Measurements from ENCODE around the gene CCBE1.
"Not testable (repeated sequence)": the region's sequence is repeated elsewhere in the genome, so short reads cannot be mapped to it uniquely, and the experiment has no call there.

The CCBE1 gene

DNA sequence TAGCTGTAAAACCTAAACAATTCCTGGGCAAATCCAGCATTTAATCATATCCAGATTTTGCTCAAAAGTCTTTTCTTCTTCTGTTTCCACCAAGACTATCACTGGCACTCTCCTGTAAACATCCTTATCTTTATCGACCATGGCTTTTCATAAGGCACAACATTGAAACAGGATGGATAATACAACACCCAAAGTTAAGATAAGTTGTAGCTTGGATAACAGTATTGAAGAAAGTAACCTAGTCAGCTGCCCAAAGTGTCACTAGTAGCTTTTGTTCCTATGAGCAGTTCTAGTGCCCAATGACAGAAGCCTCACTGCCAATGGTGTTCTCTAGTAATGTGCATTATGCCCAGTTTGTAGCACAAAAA is 22.3 kb downstream of the CCBE1 start:
- Mint-ChIP-seq H3K27ac (no peak overlapping the region), H3K4me1 (no peaks in the 10 kb centered on the region), H3K4me3 (no peak overlapping the region), H3K9me3 (no peaks in the 10 kb centered on the region), H3K36me3 (no peaks in the 10 kb centered on the region), H3K27me3 (no peaks in the 10 kb centered on the region)

DNA sequence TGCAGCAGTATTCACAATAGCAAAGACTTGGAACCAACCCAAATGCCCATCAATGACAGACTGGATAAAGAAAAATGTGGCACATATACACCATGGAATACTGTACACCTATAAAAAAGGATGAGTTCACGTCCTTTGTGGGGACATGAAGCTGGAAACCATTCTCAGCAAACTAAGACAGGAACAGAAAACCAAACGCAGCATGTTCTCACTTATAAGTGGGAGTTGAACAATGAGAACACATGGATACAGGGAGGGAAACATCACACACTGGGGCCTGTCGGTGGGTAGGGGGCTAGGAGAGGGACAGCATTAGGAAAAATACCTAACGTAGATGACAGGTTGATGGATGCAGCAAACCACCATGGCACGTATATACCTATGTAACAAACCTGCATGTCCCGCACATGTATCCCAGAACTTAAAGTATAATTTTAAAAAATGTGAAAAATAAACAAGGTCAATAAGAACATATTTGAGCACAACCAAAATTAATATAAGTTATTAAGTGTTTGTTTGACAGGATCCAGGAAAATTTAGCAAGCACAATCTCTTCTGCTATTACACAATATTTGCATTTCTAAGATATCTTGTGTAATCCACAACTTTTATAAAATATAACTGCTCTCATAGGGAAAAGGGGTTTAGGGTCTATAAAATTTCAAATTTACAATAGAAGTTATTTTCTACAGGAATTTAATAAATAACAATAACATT is 22.9 kb downstream of the CCBE1 start:
- Mint-ChIP-seq H3K4me3 (no peak overlapping the region), H3K27me3 (no peaks in the 10 kb centered on the region), H3K36me3 (no peaks in the 10 kb centered on the region), H3K9me3 (no peaks in the 10 kb centered on the region), H3K4me1 (no peaks in the 10 kb centered on the region), H3K27ac (no peak overlapping the region)

DNA sequence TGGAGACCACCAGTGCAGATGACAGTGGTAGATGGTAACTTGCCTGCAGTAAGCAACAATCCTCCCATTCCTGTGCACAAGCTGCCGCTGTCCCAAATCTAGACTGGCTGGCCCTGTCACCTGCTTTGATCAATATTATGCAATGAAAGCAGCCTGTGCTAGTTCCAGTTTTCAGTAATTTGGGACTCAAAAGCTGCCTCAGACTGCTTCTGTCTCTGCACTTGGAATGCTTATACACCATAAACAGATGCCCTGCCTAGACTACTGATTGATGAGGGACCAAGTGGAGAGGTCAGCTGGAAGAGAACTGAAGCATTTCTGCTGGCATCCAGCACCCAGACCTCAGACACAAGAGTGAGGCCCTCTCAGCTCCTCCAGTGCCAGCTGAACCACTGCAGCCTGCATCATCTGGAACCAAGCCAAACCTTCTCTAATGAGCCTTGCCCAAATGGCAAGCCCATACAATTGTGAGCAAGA is 24.9 kb downstream of the CCBE1 start:
- H3K27ac Mint-ChIP-seq, result no peak overlapping the region
- H3K4me3 Mint-ChIP-seq, result no peak overlapping the region
- no peaks in the 10 kb centered on the region for H3K9me3 Mint-ChIP-seq
- H3K4me1 Mint-ChIP-seq, result no peaks in the 10 kb centered on the region
- no peaks in the 10 kb centered on the region for H3K36me3 Mint-ChIP-seq
- H3K27me3 Mint-ChIP-seq, result no peaks in the 10 kb centered on the region

DNA sequence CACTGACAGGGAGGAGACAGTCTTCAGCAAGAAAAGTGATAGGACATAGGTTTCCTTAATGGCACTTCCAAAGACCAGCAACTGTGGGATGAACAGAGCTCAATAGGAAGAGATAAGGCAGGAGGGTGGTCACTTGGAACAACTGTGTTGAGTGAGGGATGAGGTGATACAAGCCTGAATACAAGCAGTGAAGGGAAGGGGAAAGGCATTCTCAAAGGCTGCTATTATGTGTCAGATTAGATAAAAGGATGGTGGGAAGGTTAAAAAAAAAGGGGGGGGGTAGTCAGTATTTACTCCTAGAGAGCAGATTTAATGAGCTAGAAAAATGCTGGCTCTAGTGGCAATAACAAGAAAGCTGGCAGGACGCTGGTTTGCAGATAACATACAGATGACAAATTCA is 25.7 kb downstream of the CCBE1 start:
- Mint-ChIP-seq H3K36me3 (no peaks in the 10 kb centered on the region), H3K4me1 (no peaks in the 10 kb centered on the region), H3K27me3 (no peaks in the 10 kb centered on the region), H3K27ac (no peak overlapping the region), H3K9me3 (no peaks in the 10 kb centered on the region), H3K4me3 (no peak overlapping the region)

DNA sequence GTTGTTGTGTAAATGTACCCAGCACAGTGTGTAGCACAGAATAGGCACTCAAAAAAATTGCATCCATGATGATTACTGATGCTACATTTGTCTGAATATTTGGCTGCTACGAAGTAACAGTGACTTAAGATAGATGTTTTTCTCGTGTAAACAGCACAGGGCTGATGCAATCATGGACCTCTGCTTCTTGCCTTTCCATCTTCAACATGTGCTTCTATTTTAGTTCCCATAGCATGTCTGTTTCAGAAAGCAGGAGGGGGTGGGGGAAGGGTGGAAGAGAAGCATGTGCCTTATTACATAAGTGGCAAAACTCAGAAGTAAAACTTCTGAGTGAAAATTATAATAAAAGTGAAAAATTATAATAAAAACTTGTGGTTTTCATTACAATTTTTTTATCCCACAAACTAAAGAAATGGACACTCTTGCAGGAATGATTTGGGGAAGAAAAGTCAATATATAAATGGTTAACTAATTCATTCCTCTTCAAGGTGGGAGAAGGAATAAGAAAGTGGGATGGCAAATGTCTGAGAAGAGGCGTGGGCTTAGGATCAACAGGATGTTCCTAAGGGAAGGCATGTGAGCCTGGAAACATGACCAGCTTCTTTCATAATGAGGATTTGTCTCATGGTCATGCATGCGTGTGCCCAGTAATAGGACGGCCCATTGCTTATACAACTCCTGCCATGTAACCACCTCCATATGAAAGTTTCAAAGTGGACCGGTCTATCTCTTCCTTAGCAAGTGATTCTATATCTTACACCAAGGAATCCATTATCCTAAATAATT is 27.2 kb downstream of the CCBE1 start:
- H3K27ac Mint-ChIP-seq, result no peak overlapping the region
- H3K9me3 Mint-ChIP-seq, result no peaks in the 10 kb centered on the region
- no peaks in the 10 kb centered on the region for H3K4me1 Mint-ChIP-seq
- no peak overlapping the region for H3K4me3 Mint-ChIP-seq
- H3K27me3 Mint-ChIP-seq, result no peaks in the 10 kb centered on the region
- H3K36me3 Mint-ChIP-seq, result no peaks in the 10 kb centered on the region

DNA sequence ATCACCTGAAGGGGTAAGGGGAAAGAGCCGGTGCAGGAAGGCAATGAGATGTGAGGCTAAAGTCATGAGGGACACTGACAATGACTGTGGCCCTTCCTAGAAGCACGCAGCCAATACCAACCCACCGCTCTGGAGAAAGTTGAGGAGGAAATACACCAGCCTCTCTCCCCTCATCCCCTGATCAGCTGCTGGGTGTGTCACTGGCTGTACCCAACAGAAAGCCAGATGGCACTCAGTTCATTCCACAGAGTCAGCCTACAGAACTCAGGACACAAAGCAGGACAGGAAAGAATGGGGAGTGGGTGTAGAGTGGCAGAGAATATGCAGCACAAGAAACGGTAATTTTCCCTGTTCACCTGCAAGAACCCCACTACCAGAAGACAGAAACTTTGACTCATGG is 29.7 kb downstream of the CCBE1 start:
- Mint-ChIP-seq H3K27ac (no peak overlapping the region), H3K27me3 (no peaks in the 10 kb centered on the region), H3K4me1 (no peaks in the 10 kb centered on the region), H3K36me3 (no peaks in the 10 kb centered on the region), H3K4me3 (no peak overlapping the region), H3K9me3 (no peaks in the 10 kb centered on the region)

DNA sequence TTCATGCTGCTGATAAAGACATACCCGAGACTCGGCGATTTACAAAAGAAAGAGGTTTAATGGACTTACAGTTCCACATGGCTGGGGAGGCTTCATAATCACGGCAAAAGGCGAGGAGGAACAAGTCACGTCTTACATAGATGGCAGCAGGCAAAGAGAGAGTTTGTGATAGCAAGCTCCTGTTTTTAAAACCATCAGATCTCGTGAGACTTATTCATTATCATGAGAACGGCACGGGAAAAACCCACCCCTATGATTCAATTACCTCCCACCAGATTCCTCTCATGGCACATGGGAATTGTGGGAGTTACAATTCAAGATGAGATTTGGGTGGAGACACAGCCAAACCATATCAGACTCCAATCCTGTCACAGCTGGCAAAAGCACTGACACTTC is 31.2 kb downstream of the CCBE1 start:
- H3K4me1 Mint-ChIP-seq, H3K4me3 Mint-ChIP-seq, H3K9me3 Mint-ChIP-seq, H3K27ac Mint-ChIP-seq, H3K36me3 Mint-ChIP-seq, H3K27me3 Mint-ChIP-seq: not testable (repeated sequence)

DNA sequence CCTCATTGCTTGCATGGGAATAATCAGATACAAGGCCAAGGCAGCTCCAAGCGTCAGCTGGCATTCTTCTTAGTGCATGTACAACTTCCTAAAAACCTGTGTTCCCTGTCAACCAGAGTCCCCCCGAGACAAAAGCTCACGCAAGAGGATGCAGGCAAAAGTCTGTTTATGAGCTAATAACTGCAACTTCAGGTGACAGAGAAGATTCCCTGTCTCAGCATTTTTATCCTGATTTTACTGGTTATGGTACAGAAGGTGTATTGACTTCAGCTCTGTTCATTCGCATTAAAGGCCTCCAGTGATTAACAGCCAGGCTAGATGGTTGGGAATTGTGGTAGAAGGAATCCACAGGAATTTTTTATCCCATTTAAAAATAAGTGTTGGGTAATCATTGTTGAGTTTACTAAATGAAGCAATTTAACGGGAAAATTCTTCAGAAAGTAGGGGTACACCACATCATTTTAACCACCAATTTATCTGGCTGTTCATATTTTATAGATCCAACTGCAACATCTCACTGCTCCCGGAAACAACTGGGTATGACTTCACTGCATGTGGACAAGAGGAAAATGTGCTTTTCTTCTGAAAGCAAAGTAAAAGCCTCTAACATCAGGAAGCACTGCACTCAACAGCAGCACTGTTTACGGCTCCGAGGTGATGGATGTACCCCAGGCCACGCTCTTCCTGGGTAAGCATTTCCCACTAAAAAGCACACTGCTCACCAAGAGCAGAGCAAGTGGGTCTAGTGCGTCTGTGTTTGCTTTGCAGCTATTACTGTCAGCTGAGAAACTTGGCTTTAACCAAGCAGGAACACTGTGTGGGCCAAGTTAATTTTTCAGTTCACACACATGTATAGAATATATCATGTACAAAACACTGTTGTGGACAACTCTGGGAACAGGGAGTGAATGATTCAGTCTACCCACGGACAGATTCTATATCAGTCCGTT is 31.9 kb downstream of the CCBE1 start:
- Mint-ChIP-seq H3K27ac (no peak overlapping the region), H3K4me3 (no peak overlapping the region), H3K4me1 (no peaks in the 10 kb centered on the region), H3K27me3 (no peaks in the 10 kb centered on the region), H3K9me3 (no peaks in the 10 kb centered on the region), H3K36me3 (no peaks in the 10 kb centered on the region)

DNA sequence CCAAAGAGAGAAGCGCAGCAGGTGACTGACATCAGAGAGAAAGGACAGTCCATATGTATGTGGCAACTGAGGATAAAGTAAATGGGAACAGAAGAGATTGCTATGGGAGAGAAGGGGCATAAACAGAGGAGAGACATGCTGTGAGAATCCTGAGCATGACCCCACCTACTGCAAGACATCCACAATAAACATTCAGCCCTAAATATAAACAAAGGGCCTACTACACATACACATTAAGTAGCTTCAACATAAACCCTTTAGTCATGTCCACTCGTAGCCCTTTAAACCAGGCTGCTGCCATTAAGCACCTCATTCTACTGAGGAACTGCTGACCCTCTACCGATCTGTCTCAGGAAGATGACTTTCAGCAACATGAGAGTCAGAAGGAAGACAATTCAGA is 32.9 kb downstream of the CCBE1 start:
- Mint-ChIP-seq H3K4me1 (no peaks in the 10 kb centered on the region), H3K36me3 (no peaks in the 10 kb centered on the region), H3K4me3 (no peak overlapping the region), H3K9me3 (no peaks in the 10 kb centered on the region), H3K27ac (no peak overlapping the region), H3K27me3 (no peaks in the 10 kb centered on the region)

DNA sequence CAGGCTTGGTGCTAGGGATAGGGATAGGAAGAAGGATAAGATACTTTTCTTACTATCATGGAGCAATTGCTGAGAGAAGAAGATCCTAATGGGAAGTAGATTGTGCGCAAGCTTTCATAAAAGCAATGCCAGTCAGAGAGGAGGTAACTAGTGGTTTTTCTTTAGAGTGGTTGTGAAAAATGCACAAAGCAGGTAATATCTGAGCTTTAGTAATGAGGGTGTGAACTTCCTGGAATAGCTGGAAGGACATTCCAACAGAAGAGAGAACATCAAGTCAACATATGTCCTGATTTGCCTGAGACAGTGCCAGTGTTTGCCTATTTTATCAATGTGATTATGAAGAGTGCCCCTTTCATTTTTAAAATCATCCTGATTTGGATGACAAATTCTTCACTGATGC is 34.1 kb downstream of the CCBE1 start:
- Mint-ChIP-seq H3K27me3 (no peaks in the 10 kb centered on the region), H3K27ac (no peak overlapping the region), H3K4me1 (no peaks in the 10 kb centered on the region), H3K4me3 (no peak overlapping the region), H3K36me3 (no peaks in the 10 kb centered on the region), H3K9me3 (no peaks in the 10 kb centered on the region)

DNA sequence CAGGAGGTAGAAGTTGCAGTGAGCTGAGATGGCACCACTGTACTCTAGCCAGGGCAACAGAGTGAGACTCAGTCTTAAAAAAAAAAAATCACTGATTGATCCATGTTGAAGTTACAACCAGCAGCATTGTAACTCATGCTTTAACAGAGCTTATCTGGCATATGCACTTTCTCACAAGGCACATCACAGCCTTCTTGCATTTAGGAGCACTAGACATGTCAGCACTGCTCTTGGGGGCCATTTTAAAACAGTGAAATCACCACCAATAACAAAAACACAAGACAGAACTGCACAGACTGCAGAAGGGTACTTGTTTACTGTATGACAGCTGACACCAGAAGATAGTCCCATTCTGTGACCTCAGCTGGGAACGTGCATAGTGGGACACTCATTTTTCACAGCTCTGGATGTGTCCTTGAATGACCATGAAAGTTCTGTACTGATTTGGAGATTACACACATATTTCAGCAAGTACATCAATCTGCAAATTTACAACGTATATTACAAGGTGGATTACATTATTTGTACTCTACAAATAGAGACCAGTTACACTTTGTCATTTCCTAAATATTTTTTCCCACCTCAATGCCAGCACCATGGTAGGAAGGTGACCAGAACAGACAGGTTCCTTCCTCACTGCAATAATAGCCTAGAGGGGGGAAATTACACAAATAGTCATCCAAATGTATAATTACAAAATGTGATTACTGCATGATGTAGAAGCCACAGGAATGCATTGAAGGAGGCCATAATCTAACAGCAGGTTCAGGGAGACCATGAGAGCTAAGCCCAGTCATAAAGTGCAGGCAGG is 35.1 kb downstream of the CCBE1 start:
- H3K27ac Mint-ChIP-seq, result no peak overlapping the region
- peaks cover under 1% of the 10 kb centered on the region for H3K27me3 Mint-ChIP-seq
- H3K36me3 Mint-ChIP-seq, result no peaks in the 10 kb centered on the region
- H3K4me1 Mint-ChIP-seq, result no peaks in the 10 kb centered on the region
- H3K9me3 Mint-ChIP-seq, result no peaks in the 10 kb centered on the region
- H3K4me3 Mint-ChIP-seq, result no peak overlapping the region

DNA sequence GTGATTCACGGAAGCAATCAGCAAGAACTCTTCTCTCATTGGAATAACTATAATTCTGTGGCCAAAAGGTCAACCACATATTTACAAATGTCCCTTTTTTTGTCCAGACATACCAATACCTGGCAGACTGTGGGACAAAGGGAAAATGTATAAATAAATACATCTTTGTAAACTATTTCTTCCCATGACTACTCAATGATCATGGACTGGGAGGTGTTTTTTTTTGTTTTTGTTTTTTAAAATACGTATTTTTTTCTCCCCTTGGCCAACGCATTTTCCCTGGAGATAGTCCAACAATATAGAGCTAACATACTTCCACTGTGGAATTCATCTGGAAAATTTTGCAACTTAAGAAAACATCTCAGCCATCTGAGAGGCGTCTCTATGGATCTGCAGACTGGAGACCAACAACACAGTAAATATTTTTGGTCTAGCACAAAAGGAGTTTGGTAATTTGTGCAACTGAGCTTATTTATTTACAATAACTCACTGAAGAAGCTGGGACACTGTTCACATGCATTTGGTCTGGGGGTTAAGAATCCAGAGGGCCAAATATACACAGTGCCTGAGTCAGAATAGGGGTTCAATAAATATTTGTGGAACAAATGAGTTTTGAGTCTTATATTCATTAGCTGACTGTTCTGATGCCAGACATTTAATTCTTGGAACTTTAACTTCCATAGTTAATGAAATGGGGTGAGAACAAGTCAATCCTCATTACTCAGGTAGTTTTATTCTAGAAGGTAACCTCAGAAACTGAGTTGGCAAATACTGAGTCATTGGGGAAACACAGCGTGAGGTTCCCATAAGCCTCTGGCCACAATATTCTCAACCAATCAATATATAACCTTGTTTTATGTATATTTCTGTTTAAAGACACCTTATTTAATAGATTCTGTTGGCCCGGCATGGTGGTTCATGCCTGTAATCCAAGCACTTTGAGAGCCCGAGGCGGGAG is 36.2 kb downstream of the CCBE1 start:
- H3K4me3 Mint-ChIP-seq, result no peak overlapping the region
- no peaks in the 10 kb centered on the region for H3K36me3 Mint-ChIP-seq
- H3K27ac Mint-ChIP-seq, result no peak overlapping the region
- no peaks in the 10 kb centered on the region for H3K4me1 Mint-ChIP-seq
- peaks cover 4% of the 10 kb centered on the region for H3K27me3 Mint-ChIP-seq
- H3K9me3 Mint-ChIP-seq, result no peaks in the 10 kb centered on the region

DNA sequence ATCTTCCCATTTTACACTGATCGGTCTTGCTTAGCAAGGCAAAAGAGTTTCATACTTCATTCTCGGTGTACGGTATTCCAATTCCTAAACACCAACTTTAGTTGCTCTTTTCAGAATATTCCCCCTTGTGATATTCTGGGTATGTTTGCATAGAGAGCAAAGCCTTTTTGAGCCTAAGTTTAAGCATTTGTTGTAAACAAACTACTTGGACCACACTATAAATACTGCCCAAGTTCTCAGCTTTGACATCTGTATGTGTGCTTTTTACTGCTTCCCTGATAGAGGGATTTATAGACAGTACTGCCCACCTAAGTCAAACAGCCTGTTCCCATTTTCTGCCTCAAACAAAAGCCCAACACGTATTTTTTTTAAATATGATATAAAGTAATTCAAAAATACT is 36.9 kb downstream of the CCBE1 start:
- H3K27ac Mint-ChIP-seq, result no peak overlapping the region
- no peaks in the 10 kb centered on the region for H3K4me1 Mint-ChIP-seq
- no peak overlapping the region for H3K4me3 Mint-ChIP-seq
- peaks cover 4% of the 10 kb centered on the region for H3K27me3 Mint-ChIP-seq
- no peaks in the 10 kb centered on the region for H3K9me3 Mint-ChIP-seq
- no peaks in the 10 kb centered on the region for H3K36me3 Mint-ChIP-seq

DNA sequence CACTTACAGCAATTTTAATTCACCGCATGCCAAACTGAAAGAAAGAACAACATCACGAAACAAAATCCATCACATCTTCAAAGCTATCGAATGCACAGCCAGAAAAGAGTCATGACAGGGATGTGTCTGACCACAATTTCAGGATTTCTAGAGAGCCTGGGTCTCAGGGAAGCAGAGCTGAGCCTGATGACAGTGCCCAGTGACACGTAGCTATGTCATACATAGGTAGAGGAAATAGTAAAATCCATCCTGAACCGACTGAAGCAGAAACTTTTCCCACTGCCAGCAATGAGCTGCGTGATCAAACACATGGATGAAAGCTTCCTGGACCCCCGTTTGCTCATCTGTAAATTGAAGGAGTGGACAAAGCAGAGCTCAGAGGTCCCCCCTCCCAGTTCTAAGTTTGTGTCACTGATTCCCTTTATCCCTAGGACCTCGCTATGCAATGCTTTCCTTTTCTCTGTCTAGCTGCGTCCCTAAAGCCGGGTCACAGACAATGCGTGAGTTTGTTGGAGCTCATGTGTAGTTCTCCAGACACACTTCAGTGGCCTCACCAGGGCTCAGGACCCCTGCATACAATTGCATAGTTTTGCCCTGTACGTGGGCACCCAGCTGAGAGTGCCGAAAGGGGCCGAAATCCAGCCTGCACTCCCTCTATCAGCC is 37.6 kb downstream of the CCBE1 start:
- no peak overlapping the region for H3K4me3 Mint-ChIP-seq
- H3K27me3 Mint-ChIP-seq, result peaks cover 4% of the 10 kb centered on the region
- no peaks in the 10 kb centered on the region for H3K9me3 Mint-ChIP-seq
- H3K36me3 Mint-ChIP-seq, result no peaks in the 10 kb centered on the region
- no peaks in the 10 kb centered on the region for H3K4me1 Mint-ChIP-seq
- H3K27ac Mint-ChIP-seq, result no peak overlapping the region
